ENCODE measurements around the gene CTAGE1. TPM values are rescaled to one million over a fixed set of nuclear protein-coding genes. Genes with fewer than 3 reads are reported as not detected.

Gene CTAGE1
- total and polyA plus RNA-seq, 2 experiments from 2014 or later, result 0.47 TPM; not detected in 1

DNA sequence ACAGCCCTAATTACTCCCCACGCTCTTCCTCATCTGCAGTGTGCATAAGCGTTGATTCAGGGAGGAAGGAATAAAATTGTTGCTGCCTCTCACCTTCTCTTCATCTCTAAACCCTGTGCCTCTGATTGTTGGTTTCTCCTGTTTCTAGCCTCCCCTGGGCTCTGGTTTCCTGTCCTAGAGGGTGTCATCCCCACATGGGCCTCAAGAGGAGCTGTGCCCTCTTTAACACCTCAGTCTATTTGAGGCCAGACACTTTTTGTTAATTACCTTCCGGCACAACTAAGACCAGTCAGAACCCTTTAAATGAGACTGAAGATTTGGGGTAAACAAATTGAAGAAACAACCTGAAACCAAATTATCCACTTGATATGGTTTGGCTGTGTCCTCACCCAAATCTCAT lies 9.7 kb downstream of the CTAGE1 start:
- Histone ChIP-seq H3K9me2 (replicated peaks; ENCODE audit: insufficient read depth) (no peaks in the 10 kb centered on the region), H4K20me1 (ENCODE audit: insufficient read depth, poor library complexity, severe bottlenecking) (no peaks in the 10 kb centered on the region), H3K27ac (no peak overlapping the region), H3K79me2 (no peaks in the 10 kb centered on the region), H3K4me1 (ENCODE audit: insufficient read depth) (no peaks in the 10 kb centered on the region), H3K4me3 (no peak overlapping the region), H3K27me3 (no peaks in the 10 kb centered on the region), H3K9me3 (ENCODE audit: low read depth) (no peaks in the 10 kb centered on the region), H3K4me2 (no peak overlapping the region), H3K36me3 (replicated peaks; ENCODE audit: insufficient read depth, low read depth) (no peaks in the 10 kb centered on the region), H2AFZ (no peak overlapping the region)
- TF ChIP-seq EZH2 (IDR thresholded peaks at IDR 0.05; ENCODE audit: borderline replicate concordance), result no peak
- TF ChIP-seq, protein P1, sequence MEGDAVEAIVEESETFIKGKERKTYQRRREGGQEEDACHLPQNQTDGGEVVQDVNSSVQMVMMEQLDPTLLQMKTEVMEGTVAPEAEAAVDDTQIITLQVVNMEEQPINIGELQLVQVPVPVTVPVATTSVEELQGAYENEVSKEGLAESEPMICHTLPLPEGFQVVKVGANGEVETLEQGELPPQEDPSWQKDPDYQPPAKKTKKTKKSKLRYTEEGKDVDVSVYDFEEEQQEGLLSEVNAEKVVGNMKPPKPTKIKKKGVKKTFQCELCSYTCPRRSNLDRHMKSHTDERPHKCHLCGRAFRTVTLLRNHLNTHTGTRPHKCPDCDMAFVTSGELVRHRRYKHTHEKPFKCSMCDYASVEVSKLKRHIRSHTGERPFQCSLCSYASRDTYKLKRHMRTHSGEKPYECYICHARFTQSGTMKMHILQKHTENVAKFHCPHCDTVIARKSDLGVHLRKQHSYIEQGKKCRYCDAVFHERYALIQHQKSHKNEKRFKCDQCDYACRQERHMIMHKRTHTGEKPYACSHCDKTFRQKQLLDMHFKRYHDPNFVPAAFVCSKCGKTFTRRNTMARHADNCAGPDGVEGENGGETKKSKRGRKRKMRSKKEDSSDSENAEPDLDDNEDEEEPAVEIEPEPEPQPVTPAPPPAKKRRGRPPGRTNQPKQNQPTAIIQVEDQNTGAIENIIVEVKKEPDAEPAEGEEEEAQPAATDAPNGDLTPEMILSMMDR (IDR thresholded peaks at IDR 0.05; ENCODE audit: poor library complexity), result no peak
- no peak for TF ChIP-seq EZH2phosphoT487 (IDR thresholded peaks at IDR 0.05; ENCODE audit: low read depth, severe bottlenecking, unreplicated experiment)
- 98% methylated on average over 3 of the region's 3 CpGs for WGBS (ENCODE audit: low lambda C conversion rate, missing lambda C conversion rate)
- DNase-seq (ENCODE audit: low spot score), result no peak

DNA sequence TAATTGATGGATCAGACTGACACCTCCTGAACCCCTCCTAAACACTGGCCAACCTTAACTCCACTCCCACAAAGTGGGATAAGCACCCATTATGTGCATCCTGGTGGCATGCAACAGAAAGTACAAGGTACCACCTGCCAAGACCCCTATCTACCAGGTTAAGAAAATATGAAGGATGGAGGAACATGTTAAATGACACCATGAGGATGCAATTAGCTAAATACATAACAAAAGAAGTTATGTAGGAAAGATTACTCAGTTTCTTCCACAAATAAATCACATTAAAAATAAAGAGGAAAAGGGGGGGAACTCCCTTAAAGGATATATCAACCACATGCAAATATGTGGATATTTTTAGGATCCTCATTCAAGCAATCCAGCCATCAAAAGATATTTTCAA lies 12.6 kb downstream of the CTAGE1 start:
- Histone ChIP-seq H3K4me2 (no peak overlapping the region), H3K27ac (no peak overlapping the region), H3K4me3 (no peak overlapping the region), H4K20me1 (ENCODE audit: insufficient read depth, poor library complexity, severe bottlenecking) (no peaks in the 10 kb centered on the region), H2AFZ (no peak overlapping the region), H3K9me3 (ENCODE audit: low read depth) (no peaks in the 10 kb centered on the region), H3K36me3 (replicated peaks; ENCODE audit: insufficient read depth, low read depth) (no peaks in the 10 kb centered on the region), H3K9me2 (replicated peaks; ENCODE audit: insufficient read depth) (no peaks in the 10 kb centered on the region), H3K79me2 (no peaks in the 10 kb centered on the region), H3K27me3 (no peaks in the 10 kb centered on the region), H3K4me1 (ENCODE audit: insufficient read depth) (no peaks in the 10 kb centered on the region)
- TF ChIP-seq, protein P1 (IDR thresholded peaks at IDR 0.05; ENCODE audit: poor library complexity), result no peak
- TF ChIP-seq EZH2 (IDR thresholded peaks at IDR 0.05; ENCODE audit: borderline replicate concordance) (no peak), EZH2phosphoT487 (IDR thresholded peaks at IDR 0.05; ENCODE audit: low read depth, severe bottlenecking, unreplicated experiment) (no peak)
- no peak for DNase-seq (ENCODE audit: low spot score)

DNA sequence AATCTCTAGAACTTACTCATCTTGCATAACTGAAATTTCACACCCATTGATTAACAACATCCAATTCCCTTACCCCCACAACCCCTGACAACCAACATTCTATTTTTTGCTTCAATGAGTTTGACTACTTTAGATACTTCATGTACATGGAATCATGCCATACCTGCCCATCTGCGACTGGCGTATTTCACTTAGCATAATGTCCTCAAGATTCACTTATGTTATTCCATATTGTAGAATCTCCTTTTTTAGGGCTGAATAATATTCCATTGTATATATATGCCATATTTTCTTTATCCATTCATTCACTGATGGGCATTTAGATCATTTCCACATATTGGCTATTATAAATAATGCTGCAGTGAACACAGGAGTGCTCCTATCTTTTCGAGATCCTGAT lies 13.8 kb downstream of the CTAGE1 start:
- no peak for DNase-seq (ENCODE audit: low spot score)
- Histone ChIP-seq H4K20me1 (ENCODE audit: insufficient read depth, poor library complexity, severe bottlenecking) (no peaks in the 10 kb centered on the region), H3K4me1 (ENCODE audit: insufficient read depth) (no peaks in the 10 kb centered on the region), H3K4me2 (no peak overlapping the region), H3K9me3 (ENCODE audit: low read depth) (no peaks in the 10 kb centered on the region), H3K4me3 (no peak overlapping the region), H2AFZ (no peak overlapping the region), H3K36me3 (replicated peaks; ENCODE audit: insufficient read depth, low read depth) (no peaks in the 10 kb centered on the region), H3K27ac (no peak overlapping the region), H3K9me2 (replicated peaks; ENCODE audit: insufficient read depth) (no peaks in the 10 kb centered on the region), H3K27me3 (no peaks in the 10 kb centered on the region), H3K79me2 (no peaks in the 10 kb centered on the region)
- 98% methylated on average over 3 of the region's 3 CpGs for WGBS (ENCODE audit: low lambda C conversion rate, missing lambda C conversion rate)
- TF ChIP-seq, protein P1 (IDR thresholded peaks at IDR 0.05; ENCODE audit: poor library complexity), result no peak
- TF ChIP-seq EZH2phosphoT487 (IDR thresholded peaks at IDR 0.05; ENCODE audit: low read depth, severe bottlenecking, unreplicated experiment) (no peak), EZH2 (IDR thresholded peaks at IDR 0.05; ENCODE audit: borderline replicate concordance) (no peak)

DNA sequence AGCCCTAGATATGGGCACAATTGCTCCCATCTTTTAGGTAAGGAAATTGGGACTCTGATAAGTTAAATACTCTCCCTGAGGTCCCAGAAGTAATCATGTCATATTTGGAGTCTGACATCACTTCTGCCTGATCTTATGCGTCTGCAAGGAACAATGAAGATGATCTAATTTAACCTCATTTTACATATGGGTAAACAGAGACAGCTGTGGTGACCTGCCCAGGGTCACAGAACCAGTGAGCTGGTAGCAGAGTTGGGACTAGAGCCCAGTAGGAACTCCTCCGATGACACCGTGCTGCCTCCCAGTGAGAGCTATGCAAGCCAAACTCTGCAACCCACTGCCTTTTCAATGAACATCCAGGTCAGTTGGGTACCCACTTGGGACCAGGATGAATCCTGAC lies 17.8 kb downstream of the CTAGE1 start:
- Histone ChIP-seq H3K4me2 (no peak overlapping the region), H3K36me3 (replicated peaks; ENCODE audit: insufficient read depth, low read depth) (no peaks in the 10 kb centered on the region), H3K9me2 (replicated peaks; ENCODE audit: insufficient read depth) (no peaks in the 10 kb centered on the region), H3K4me1 (ENCODE audit: insufficient read depth) (no peaks in the 10 kb centered on the region), H3K27ac (no peak overlapping the region), H4K20me1 (ENCODE audit: insufficient read depth, poor library complexity, severe bottlenecking) (no peaks in the 10 kb centered on the region), H3K4me3 (no peak overlapping the region), H3K9me3 (ENCODE audit: low read depth) (no peaks in the 10 kb centered on the region), H3K27me3 (no peaks in the 10 kb centered on the region), H2AFZ (no peak overlapping the region), H3K79me2 (no peaks in the 10 kb centered on the region)
- TF ChIP-seq, protein P1 (IDR thresholded peaks at IDR 0.05; ENCODE audit: poor library complexity), result no peak
- TF ChIP-seq EZH2 (IDR thresholded peaks at IDR 0.05; ENCODE audit: borderline replicate concordance), result no peak
- TF ChIP-seq EZH2phosphoT487 (IDR thresholded peaks at IDR 0.05; ENCODE audit: low read depth, severe bottlenecking, unreplicated experiment), result no peak
- DNase-seq (ENCODE audit: low spot score), result no peak
- WGBS (ENCODE audit: low lambda C conversion rate, missing lambda C conversion rate), result 64% methylated on average over 3 of the region's 3 CpGs

Measured in hepatocyte (in vitro differentiated cells).